HS-5 (cell line): Measurements from ENCODE around the gene ZNF614.
"Not testable (repeated sequence)": the region's sequence is repeated elsewhere in the genome, so short reads cannot be mapped to it uniquely, and the experiment has no call there.

Experiments used
- DNase-seq: peaks from one replicate; pipeline ENCODE4 v3.0.0-alpha.2; 2012; ENCODE audit warnings: low read depth

ZNF614 gene

DNA sequence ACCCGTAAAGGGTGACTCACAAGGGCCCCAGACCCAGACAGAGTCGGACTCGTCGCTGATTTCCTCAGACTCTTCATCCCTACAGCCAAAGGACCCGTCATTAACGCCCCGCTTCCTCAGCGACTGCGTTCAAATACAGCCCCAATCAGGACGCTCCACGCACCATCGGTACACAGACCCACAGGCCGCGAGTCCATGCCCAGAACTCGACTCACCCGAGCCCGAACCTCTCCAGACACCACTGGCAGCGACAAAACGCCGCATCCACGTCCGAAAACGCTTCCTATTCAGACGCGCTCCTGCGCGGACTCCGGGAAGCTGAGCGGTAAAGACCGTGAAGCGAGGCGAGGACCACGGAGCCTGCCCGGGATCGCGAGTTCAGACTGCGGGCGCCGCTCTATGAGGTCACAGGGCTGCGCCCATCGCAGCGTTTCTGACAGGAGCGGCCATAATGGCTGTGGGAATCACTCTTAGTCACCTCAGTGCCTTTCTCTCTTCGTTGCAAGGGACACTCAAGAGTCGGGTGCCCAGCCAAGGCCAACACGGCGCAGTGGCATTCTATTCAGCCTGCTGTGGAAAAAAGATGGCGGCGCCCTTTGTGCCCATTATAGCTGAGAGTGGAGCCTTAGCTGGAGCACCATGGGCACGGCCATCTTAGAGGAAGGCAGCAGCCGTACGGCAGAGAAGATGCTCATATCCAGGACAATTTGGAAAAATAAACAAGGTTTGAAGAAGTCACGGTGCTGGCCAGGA is at the start of gene ZNF614:
TSS of gene ZNF614 (minus strand) at position 353 of the 753 bp plus-strand sequence. CDS start 2,634 bp downstream, outside the sequence.
- peak; percentile 58 for DNase-seq

DNA sequence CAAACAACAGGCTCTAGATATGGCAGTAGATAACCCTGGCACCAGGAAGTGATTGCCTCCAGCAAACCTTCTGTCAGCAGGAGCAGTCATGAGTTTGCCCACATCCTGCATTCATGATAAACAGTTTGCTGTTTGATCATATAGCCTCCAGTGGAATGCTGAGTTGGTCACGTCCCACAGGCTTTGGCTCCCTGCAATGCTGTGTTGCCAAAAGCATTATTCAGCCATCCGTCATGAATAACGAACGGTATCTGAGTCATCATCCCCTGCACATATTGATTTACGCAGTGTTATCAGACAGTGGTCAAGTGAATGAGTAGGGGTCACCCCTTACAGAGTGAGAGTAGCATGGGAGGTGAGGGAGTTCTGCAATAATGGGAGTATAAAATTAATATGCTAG is 42.3 kb upstream of the ZNF614 start:
- no peak for DNase-seq

DNA sequence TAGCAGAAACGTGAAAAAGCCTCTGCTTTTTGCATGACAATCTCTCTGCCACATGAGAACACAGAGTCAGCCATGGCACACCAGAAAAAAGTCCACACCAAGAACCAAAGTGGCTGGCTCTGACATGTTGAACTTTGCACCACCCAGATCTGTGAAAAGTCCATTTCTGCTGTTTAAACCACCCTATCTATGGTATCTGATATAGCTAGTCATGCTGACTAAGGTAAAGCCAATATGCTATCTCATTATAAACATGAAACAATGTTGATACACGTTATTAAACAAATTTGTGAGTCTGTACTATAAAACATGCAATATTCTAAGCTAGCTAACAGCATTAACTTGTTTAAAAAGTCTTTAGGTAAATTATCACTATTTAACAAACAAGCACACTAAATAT is 41.5 kb upstream of the ZNF614 start:
- DNase-seq, result no peak

DNA sequence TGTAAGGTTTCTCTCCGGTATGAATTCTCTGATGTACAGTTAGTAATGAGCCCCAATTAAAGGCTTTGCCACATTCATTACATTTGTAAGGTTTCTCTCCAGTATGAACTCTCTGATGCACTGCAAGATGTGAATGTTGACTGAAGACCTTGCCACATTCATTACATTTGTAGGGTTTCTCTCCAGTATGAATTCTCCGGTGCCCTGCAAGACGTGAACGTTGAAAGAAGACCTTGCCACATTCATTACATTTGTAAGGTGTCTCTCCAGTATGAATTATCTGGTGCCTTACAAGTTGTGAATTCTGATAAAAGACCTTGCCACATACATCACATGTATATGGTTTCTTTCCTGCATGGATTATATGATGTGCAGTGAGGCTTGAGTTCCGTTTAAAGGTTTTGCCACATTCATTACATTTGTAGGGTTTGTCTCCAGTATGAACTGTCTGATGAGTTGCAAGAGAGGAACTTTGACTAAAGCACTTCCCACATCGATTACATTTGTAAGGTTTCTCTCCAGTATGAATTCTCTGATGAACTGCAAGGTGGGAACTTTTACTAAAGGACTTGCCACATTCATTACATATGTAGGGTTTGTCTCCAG is 38.2 kb upstream of the ZNF614 start:
- no peak for DNase-seq

DNA sequence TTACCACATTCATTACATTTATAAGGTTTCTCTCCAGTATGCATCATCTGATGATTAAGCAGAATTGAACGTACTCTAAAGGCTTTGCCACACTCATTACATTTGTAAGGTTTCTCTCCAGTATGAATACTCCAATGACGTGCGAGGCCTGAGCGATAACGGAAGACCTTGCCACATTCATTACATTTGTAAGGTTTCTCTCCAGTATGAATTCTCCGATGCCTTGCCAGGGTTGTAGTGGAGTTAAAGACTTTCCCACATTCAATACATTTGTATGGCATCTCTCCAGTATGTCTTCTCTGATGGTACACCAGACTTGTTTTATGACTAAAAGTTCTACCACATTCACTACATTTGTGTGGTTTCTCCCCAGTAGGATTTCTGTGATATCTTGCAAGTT is 37.2 kb upstream of the ZNF614 start:
- DNase-seq, result no peak

GRCh38 chr19:52056480-52056879 is 28.3 kb upstream of the ZNF614 start:
- DNase-seq, result not testable (repeated sequence)

GRCh38 chr19:52051736-52052135 is 23.6 kb upstream of the ZNF614 start:
- not testable (repeated sequence) for DNase-seq

GRCh38 chr19:52048555-52049501 is 20.6 kb upstream of the ZNF614 start, which contains the start of gene ZNF432:
Gene ZNF432, minus strand, starts transcription at chr19:52048838. Its CDS starts 1,970 bp downstream, at chr19:52046868.
- peak; percentile 75 for DNase-seq

DNA sequence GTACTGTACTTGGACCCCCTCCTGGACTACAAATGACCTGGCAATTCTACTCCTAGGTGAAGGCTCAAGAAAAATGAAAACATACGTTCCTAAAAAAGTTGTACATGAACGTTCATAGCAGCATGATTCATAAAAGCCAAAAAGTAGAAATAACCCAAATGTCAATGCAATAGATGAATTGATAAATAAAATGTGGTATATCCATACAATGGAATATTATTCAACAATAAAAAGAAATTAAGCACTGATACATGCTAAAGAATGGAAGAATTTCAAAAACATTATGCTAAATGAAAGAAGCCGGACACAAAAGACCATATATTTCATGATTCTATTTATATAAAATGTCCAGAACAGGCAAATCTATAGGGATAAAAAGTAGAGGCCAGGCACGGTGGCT is 11.0 kb upstream of the ZNF614 start:
- no peak for DNase-seq

DNA sequence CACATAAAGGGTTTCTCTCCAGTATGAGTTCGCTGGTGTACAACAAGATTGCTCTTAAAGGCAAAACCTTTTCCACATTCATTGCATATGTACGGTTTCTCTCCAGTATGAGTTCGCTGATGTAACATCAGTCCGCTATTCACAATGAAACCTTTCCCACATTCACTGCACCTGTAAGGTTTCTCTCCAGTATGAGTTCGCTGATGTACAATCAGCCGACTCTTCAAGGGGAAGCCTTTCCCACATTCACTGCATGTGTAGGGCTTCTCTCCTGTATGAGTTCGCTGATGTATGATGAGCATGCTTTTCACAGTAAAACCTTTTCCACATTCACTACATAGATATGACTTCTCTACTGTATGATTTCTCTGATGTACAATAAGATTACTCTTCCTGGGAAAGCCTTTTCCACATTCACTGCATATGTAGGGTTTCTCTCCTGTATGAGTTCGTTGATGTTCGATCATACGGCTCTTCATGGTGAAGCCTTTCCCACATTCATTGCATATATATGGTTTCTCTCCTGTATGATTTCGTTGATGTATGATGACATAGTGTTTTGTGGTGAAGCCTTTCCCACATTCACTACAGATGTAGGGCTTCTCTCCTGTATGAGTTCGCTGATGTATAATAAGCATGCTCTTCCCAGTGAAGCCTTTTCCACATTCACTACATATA is 6.0 kb upstream of the ZNF614 start:
- DNase-seq, result no peak

DNA sequence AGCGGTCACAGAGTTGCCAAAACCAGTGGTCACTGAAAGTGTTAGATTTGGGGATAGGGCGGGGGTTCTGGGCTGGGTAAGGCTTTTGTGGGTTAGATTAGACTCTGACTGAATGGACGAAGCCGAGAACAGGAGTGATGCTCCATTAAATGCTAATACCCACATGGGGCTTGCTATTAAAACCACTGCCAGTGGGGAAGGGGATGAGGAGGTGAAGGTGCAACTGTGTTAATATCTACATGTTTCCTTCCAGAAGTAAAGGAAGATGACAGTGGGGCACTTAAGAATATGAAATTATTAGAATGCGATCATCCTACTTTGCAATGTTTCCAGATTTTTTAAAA is 573 bp upstream of the ZNF614 start:
- DNase-seq, result no peak

- not testable (repeated sequence) for DNase-seq
These were observed 1.8 kb downstream of the ZNF614 start for GRCh38 chr19:52026255-52026990.

- not testable (repeated sequence) for DNase-seq
These were observed 3.7 kb downstream of the ZNF614 start for GRCh38 chr19:52024478-52024877.

DNA sequence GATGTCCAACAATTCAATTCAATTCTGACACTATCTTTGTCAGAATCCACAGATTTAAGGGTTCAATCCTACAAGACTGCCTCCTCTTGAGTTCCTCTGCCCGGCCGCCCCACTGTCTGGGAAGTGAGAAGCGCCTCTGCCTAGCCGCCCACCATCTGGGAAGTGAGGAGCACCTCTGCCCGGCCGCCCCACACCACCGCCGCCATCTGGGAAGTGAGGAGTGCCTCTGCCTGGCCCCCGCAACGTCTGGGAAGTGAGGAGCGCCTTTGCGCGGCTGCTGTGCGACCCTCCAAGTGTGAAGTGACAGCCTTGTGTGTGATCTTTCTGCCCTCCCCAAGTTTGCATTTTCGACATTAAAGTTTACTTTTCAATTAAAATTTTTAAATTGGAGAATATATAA is 6.0 kb downstream of the ZNF614 start:
- no peak for DNase-seq

GRCh38 chr19:52020506-52020905 is 7.7 kb downstream of the ZNF614 start:
- DNase-seq, result no peak

- DNase-seq, result no peak
These were observed 17.5 kb downstream of the ZNF614 start for GRCh38 chr19:52010674-52011073.

GRCh38 chr19:52007806-52008557 is 20.2 kb downstream of the ZNF614 start, which contains the start of gene ZNF615:
Gene ZNF615, minus strand, starts transcription at chr19:52008211. Its CDS starts 4,500 bp downstream, at chr19:52003711.
- DNase-seq, result peak; percentile 52

- no peak for DNase-seq
These were observed 20.8 kb downstream of the ZNF614 start for GRCh38 chr19:52007451-52007805.

- no peak for DNase-seq
These were observed 34.0 kb downstream of the ZNF614 start for GRCh38 chr19:51994048-51994644.

DNA sequence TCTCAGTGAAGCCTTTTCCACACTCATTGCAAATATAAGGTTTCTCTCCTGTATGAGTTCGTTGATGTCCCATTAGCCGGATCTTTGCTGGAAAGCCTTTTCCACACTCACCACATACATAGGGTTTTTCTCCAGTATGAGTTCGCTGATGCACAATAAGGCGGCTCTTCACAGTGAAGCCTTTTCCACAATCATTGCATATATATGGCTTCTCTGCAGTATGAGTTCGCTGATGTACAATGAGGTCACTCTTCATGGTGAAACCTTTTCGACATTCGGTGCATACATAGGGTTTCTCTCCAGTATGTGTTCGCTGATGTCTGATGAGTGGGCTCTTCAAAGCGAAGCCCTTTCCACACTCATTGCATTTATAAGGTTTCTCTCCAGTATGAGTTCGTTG is 34.8 kb downstream of the ZNF614 start:
- no peak for DNase-seq
